Spleen (tissue), 13 donors: ENCODE measurements around the gene PTPRC. TPM values are rescaled to one million over a fixed set of nuclear protein-coding genes. Genes with fewer than 3 reads are reported as not detected.
A peak's percentile ranks its signal among the peaks of the same experiment; 100 is the strongest.

Experiments
- DNase-seq: peaks from one replicate; pipeline ENCODE4 v3.0.0-alpha.2; 2020
- H3K27ac ChIP-seq, 8 donors: fragments of 200-600 bp; sonication (generic) in 7 of 8; 1 replicate in 4 of 8; 2 replicates in 4 of 8; pipeline versions ENCODE4 v1.5.0 to v1.8.0; 2016 to 2021; ENCODE audit warnings: inconsistent platforms in 4 of 8, mild to moderate bottlenecking in 4 of 8, moderate library complexity in 1 of 8
- H3K27me3 ChIP-seq, 7 donors: fragments of 200-600 bp; sonication (generic) in 6 of 7; replicated peaks in 1 of 7; 1 replicate in 4 of 7; 2 replicates in 3 of 7; pipeline versions ENCODE4 v1.5.0 to v1.8.0; 2016 to 2021; ENCODE audit warnings: inconsistent platforms in 3 of 7, mild to moderate bottlenecking in 1 of 7
- H3K36me3 ChIP-seq, 6 donors: fragments of 200-600 bp; sonication (generic) in 5 of 6; 1 replicate in 4 of 6; 2 replicates in 2 of 6; pipeline versions ENCODE4 v1.5.0 to v1.8.0; 2016 to 2021; ENCODE audit warnings: inconsistent platforms in 2 of 6
- H3K4me1 ChIP-seq, 6 donors: fragments of 200-600 bp; sonication (generic) in 5 of 6; 1 replicate in 3 of 6; 2 replicates in 3 of 6; pipeline versions ENCODE4 v1.5.0 to v1.8.0; 2016 to 2021; ENCODE audit warnings: inconsistent platforms in 3 of 6
- H3K4me3 ChIP-seq, 8 donors: fragments of 200-600 bp; sonication (generic) in 7 of 8; 1 replicate in 4 of 8; 2 replicates in 4 of 8; pipeline versions ENCODE4 v1.5.0 to v1.8.0; 2016 to 2021; ENCODE audit warnings: inconsistent platforms in 4 of 8, mild to moderate bottlenecking in 4 of 8, moderate library complexity in 2 of 8
- H3K9me3 ChIP-seq, 8 donors: fragments of 200-600 bp; sonication (generic) in 7 of 8; 1 replicate in 4 of 8; 2 replicates in 4 of 8; pipeline versions ENCODE4 v1.5.0 to v1.8.0; 2016 to 2021; ENCODE audit warnings: inconsistent platforms in 4 of 8
- POLR2A ChIP-seq, 3 donors: fragments of 450-650 bp; IDR thresholded peaks; one replicate each; pipeline ENCODE4 v1.5.1; 2017; ENCODE audit warnings: antibody characterized with exemption in 3 of 3, mild to moderate bottlenecking in 1 of 3
- POLR2AphosphoS5 ChIP-seq, 3 donors: sonication (generic); formaldehyde crosslinking; IDR thresholded peaks; one replicate each; pipeline ENCODE4 v1.5.1; 2017; ENCODE audit warnings: antibody characterized with exemption in 3 of 3
- WGBS, 5 donors: extraction: QIAGEN DNeasy Blood & Tissue Kit in 3 of 5; methylation state at CpG; one replicate each; pipeline versions ENCODE4 v1.1.5 to v1.1.7; 2013 to 2018; 5-methylcytosine and 5-hydroxymethylcytosine counted together
- intact Hi-C: fragments of 100-400 bp; cut with DNase I; formaldehyde crosslinking; loops from one replicate; pipeline ENCODE4 v1.15.0; 2023; ENCODE audit warnings: low total_unique reads
- long read RNA-seq, 2 donors: transcript quantifications; one replicate each; lab custom pipeline, GENCODE V29; 2026
- polyA plus RNA-seq, 3 donors: library from polyadenylated mRNA; stranded (reverse); fragments of 200-250 nt; gene quantifications; one replicate each; pipeline ENCODE4 v1.2.1, GENCODE V29; 2013
- total RNA-seq, 7 donors: library from RNA; depleted of rRNA in 3 of 7; stranded (reverse); fragments of >200 nt in 3 of 7; fragmentation: NEBNext Ultra II Directional in 4 of 7; extraction: Animal tissue kit (Norgen Biotek cat#: 25700) in 4 of 7; gene quantifications; one replicate each; pipeline versions ENCODE4 v1.1.0 to v1.2.1, GENCODE V29; 2016 to 2021
- TF ChIP-seq, protein P1 (sequence below), 11 experiments: fragments of 200-600 bp in 7 of 11; fragments of 450-650 bp in 4 of 11; sonication (generic) in 4 of 11; IDR thresholded peaks in 8 of 11; conservative IDR thresholded peaks in 3 of 11; 1 replicate in 7 of 11; 2 replicates in 4 of 11; pipeline versions ENCODE4 v1.4.0 to v1.8.0; 2016 to 2021; ENCODE audit warnings: antibody characterized with exemption in 11 of 11, inconsistent platforms in 4 of 11, mild to moderate bottlenecking in 1 of 11
- donor health status: healthy with polysubstance abuse.
- donor health status: DM: no; HTN: no; CAD: no; lungs with moderate emphysema.
- donor health status: DM: no; HTN: no; CAD: no.
- donor health status: Bipolar disorder and iron deficiency.
- donor health status: healthy.
- donor health status: DM: no; HTN: no; CAD: no.
- donor health status: DM: yes; HTN: yes; CAD: no.

PTPRC gene, protein sequence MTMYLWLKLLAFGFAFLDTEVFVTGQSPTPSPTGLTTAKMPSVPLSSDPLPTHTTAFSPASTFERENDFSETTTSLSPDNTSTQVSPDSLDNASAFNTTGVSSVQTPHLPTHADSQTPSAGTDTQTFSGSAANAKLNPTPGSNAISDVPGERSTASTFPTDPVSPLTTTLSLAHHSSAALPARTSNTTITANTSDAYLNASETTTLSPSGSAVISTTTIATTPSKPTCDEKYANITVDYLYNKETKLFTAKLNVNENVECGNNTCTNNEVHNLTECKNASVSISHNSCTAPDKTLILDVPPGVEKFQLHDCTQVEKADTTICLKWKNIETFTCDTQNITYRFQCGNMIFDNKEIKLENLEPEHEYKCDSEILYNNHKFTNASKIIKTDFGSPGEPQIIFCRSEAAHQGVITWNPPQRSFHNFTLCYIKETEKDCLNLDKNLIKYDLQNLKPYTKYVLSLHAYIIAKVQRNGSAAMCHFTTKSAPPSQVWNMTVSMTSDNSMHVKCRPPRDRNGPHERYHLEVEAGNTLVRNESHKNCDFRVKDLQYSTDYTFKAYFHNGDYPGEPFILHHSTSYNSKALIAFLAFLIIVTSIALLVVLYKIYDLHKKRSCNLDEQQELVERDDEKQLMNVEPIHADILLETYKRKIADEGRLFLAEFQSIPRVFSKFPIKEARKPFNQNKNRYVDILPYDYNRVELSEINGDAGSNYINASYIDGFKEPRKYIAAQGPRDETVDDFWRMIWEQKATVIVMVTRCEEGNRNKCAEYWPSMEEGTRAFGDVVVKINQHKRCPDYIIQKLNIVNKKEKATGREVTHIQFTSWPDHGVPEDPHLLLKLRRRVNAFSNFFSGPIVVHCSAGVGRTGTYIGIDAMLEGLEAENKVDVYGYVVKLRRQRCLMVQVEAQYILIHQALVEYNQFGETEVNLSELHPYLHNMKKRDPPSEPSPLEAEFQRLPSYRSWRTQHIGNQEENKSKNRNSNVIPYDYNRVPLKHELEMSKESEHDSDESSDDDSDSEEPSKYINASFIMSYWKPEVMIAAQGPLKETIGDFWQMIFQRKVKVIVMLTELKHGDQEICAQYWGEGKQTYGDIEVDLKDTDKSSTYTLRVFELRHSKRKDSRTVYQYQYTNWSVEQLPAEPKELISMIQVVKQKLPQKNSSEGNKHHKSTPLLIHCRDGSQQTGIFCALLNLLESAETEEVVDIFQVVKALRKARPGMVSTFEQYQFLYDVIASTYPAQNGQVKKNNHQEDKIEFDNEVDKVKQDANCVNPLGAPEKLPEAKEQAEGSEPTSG (N-terminal part only)
- total RNA-seq (100 to 1,000 TPM; 439 to 716 (median 526) TPM), polyA plus RNA-seq (10 to 100 TPM; 79.2 to 99.3 (median 92.4) TPM)
- long read RNA-seq, donor 1, full-length matches to known transcripts: 7 of 33 reads
- long read RNA-seq, donor 1, partial matches to known transcripts: 26 of 33 reads
- long read RNA-seq, donor 1, other reads (novel, unspliced or antisense): 0 of 33 reads
- long read RNA-seq, donor 2, partial matches to known transcripts: 10 of 12 reads
- long read RNA-seq, donor 2, other reads (novel, unspliced or antisense): 0 of 12 reads

DNA sequence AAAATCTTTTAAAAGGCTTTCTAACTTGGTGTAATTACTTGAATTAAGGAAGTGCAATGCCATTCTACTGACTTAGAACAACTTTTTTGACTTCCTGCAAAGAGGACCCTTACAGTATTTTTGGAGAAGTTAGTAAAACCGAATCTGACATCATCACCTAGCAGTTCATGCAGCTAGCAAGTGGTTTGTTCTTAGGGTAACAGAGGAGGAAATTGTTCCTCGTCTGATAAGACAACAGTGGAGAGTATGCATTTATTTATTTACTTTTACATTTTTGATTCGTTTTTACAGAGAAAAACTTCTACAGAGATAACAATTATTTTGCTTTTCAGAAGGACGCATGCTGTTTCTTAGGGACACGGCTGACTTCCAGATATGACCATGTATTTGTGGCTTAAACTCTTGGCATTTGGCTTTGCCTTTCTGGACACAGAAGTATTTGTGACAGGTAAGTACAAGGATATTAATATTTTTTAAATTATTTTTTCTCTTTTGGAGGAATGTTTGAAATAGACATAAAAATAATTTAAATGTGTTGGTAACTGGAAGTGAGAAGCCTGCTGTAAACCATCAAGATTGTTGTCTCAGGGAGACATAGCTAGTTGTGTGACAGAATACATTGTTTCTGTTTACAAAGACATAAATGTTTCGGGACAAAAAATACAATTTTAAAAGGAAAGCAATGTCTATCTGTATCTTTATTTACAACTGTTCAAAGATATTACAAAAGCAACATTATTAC, at the start of gene PTPRC:
Gene PTPRC, plus strand, starts transcription at position 147 of the 742 bp plus-strand sequence. Its CDS starts 229 bp downstream, at position 376.
- Histone ChIP-seq H3K27ac (peak within 1 kb of the TSS; percentile 86 to 95 (median 92)), H3K4me3 (peak within 1 kb of the TSS; percentile 12 to 73 (median 48)), H3K27me3 (no peaks in the 10 kb centered on the region), H3K9me3 (no peaks in the 10 kb centered on the region), H3K36me3 (peaks cover 0 to 18% (median 0%) of the 10 kb centered on the region in 6 donors), H3K4me1 (peaks cover 7 to 72% (median 47%) of the 10 kb centered on the region in 6 donors)
- WGBS, 5 donors: 21 to 31% (median 26%) methylated on average over 6 of the region's 6 CpGs
- intact Hi-C loops: no loop called here
- TF ChIP-seq POLR2AphosphoS5 (IDR thresholded peaks at IDR 0.05) (peak in 2 of 3 donors; percentile 15 to 88), POLR2A (IDR thresholded peaks at IDR 0.05) (peak; percentile 48 to 94 (median 82))
- TF ChIP-seq, protein P1, sequence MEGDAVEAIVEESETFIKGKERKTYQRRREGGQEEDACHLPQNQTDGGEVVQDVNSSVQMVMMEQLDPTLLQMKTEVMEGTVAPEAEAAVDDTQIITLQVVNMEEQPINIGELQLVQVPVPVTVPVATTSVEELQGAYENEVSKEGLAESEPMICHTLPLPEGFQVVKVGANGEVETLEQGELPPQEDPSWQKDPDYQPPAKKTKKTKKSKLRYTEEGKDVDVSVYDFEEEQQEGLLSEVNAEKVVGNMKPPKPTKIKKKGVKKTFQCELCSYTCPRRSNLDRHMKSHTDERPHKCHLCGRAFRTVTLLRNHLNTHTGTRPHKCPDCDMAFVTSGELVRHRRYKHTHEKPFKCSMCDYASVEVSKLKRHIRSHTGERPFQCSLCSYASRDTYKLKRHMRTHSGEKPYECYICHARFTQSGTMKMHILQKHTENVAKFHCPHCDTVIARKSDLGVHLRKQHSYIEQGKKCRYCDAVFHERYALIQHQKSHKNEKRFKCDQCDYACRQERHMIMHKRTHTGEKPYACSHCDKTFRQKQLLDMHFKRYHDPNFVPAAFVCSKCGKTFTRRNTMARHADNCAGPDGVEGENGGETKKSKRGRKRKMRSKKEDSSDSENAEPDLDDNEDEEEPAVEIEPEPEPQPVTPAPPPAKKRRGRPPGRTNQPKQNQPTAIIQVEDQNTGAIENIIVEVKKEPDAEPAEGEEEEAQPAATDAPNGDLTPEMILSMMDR (IDR thresholded peaks at IDR 0.05 in 8 of 11, conservative IDR thresholded peaks at IDR 0.05 in 3 of 11): no peak
- DNase-seq: no peak

DNA sequence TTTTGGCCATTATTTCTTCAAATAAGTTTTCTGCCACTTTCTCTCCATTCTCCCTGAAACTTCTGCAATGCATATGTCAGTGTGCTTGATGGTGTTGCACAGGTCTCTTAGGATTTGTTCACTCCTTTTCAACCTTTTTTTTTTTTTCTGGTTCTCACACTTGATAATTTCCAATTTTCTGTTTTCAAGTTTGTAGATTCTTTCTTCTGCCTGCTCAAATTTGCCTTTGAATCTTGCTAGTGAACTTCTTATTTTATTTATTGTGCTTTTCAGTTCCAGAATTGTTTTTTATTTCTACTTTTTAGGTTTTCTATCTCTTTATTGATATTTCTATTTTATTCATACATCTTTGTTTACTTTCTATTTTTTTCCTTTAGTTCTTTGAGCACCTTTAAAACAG, 48.4 kb upstream of the PTPRC start:
- no peak for DNase-seq
- no peaks in the 10 kb centered on the region for H3K36me3 ChIP-seq
- H3K27me3 ChIP-seq: no peaks in the 10 kb centered on the region
- no peak overlapping the region for H3K27ac ChIP-seq
- intact Hi-C loops: loop anchor here (10.0 kb wide), 1 partner anchor 46 kb away; the partner anchor contains the start of gene ATP6V1G3
- peaks cover 0 to 3% (median 0%) of the 10 kb centered on the region in 6 donors for H3K4me1 ChIP-seq
- TF ChIP-seq, protein P1 (IDR thresholded peaks at IDR 0.05 in 8 of 11, conservative IDR thresholded peaks at IDR 0.05 in 3 of 11): no peak
- TF ChIP-seq POLR2AphosphoS5 (IDR thresholded peaks at IDR 0.05) (no peak), POLR2A (IDR thresholded peaks at IDR 0.05) (no peak)
- no peak overlapping the region for H3K4me3 ChIP-seq
- peaks cover 0 to 42% (median 38%) of the 10 kb centered on the region in 8 donors for H3K9me3 ChIP-seq

DNA sequence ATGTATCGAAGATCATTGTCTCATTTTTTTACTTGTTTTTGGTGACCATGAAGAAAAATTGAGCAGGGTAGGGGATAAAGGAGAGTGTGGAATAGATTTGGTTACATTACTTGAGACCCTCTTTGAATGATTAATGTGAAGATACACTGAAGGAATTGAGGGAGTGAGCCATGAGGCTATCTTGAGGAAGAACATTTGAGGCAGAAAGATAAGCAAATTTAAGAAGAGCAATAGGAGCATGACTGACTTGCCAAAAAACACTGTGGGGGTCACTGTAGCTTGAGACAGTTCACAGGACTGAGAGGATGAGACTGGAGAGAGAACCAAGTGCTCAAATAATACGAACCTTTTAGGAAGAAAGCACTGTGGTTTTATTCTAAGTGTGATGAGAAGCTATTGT, 43.1 kb upstream of the PTPRC start:
- Histone ChIP-seq H3K27ac (peak overlapping the region in 1 of 8 donors; percentile 3), H3K9me3 (peaks cover 0 to 15% (median 9%) of the 10 kb centered on the region in 8 donors), H3K36me3 (no peaks in the 10 kb centered on the region), H3K4me3 (no peak overlapping the region), H3K4me1 (peaks cover 0 to 53% (median 23%) of the 10 kb centered on the region in 6 donors), H3K27me3 (no peaks in the 10 kb centered on the region)
- DNase-seq: no peak
- 79 to 91% (median 84%) methylated on average over 2 of the region's 2 CpGs for WGBS, 5 donors
- TF ChIP-seq, protein P1 (IDR thresholded peaks at IDR 0.05 in 8 of 11, conservative IDR thresholded peaks at IDR 0.05 in 3 of 11): no peak
- no peak for TF ChIP-seq POLR2AphosphoS5 (IDR thresholded peaks at IDR 0.05)
- no peak for TF ChIP-seq POLR2A (IDR thresholded peaks at IDR 0.05)
- intact Hi-C loops: loop anchor here (10.0 kb wide), 1 partner anchor 51 kb away; the partner anchor contains the start of gene ATP6V1G3
